WTC11 (cell line): Measurements from ENCODE around the gene PPDPF. TPM values are rescaled to one million over a fixed set of nuclear protein-coding genes. Genes with fewer than 3 reads are reported as not detected.

ENCODE experiments used
- ATAC-seq: fragments of 200-7000 bp; cut with Tn5 transposase; 2 replicates; pipeline ENCODE4 v1.10.0; 2021; ENCODE audit warnings: mild to moderate bottlenecking, moderate library complexity
- CTCF ChIA-PET: fragments of 300-600 bp; sonication (Branson Sonifier 250); formaldehyde crosslinking; loops from one replicate; lab custom pipeline; 2021; ENCODE audit warnings: antibody characterized with exemption; lab: Charles Lee
- POLR2A ChIA-PET: fragments of 350-600 bp; sonication (Branson Sonifier 250); formaldehyde crosslinking; loops from one replicate; lab custom pipeline; 2021; ENCODE audit warnings: antibody characterized with exemption; lab: Charles Lee
- DNase-seq: peaks from one replicate; pipeline ENCODE4 v3.0.0; 2021; ENCODE audit warnings: low spot score
- H3K27ac Mint-ChIP-seq: 2 replicates; pipeline ENCODE4 v1.8.0; 2021; ENCODE audit warnings: mixed read lengths
- H3K27me3 Mint-ChIP-seq: 2 replicates; pipeline ENCODE4 v1.8.0; 2021; ENCODE audit warnings: low read depth, mild to moderate bottlenecking, moderate library complexity, mixed read lengths
- H3K36me3 Mint-ChIP-seq: 2 replicates; pipeline ENCODE4 v1.8.0; 2021; ENCODE audit warnings: mixed read lengths
- H3K4me1 Mint-ChIP-seq: 2 replicates; pipeline ENCODE4 v1.8.0; 2022; ENCODE audit warnings: mixed read lengths
- H3K4me3 Mint-ChIP-seq: 2 replicates; pipeline ENCODE4 v1.8.0; 2021; ENCODE audit warnings: mild to moderate bottlenecking, moderate library complexity, mixed read lengths
- H3K9me3 Mint-ChIP-seq: 2 replicates; pipeline ENCODE4 v1.8.0; 2021; ENCODE audit warnings: mixed read lengths
- AFF4 ChIP-seq: sonication (generic); formaldehyde crosslinking; IDR thresholded peaks from 2 replicates; pipeline ENCODE4 v1.8.1; 2023; ENCODE audit warnings: mild to moderate bottlenecking, missing genetic modification reagents, borderline replicate concordance
- ATF3 ChIP-seq: sonication (generic); formaldehyde crosslinking; conservative IDR thresholded peaks from 2 replicates; pipeline ENCODE4 v1.8.1; 2022; ENCODE audit warnings: mild to moderate bottlenecking, missing genetic modification reagents
- ATF6 ChIP-seq: sonication (generic); formaldehyde crosslinking; IDR thresholded peaks from 2 replicates; pipeline ENCODE4 v1.8.1; 2023; ENCODE audit warnings: mild to moderate bottlenecking, missing genetic modification reagents
- E2F5 ChIP-seq: sonication (generic); formaldehyde crosslinking; IDR thresholded peaks from 2 replicates; pipeline ENCODE4 v1.8.1; 2022; ENCODE audit warnings: mild to moderate bottlenecking, moderate library complexity, missing genetic modification reagents
- FOXJ3 ChIP-seq: sonication (generic); formaldehyde crosslinking; IDR thresholded peaks from 2 replicates; pipeline ENCODE4 v1.9.0; 2021; ENCODE audit warnings: missing genetic modification reagents, mild to moderate bottlenecking, borderline replicate concordance
- GRHL2 ChIP-seq: fragments of 250-450 bp; sonication (Bioruptor Pico); IDR thresholded peaks from 2 replicates; pipeline ENCODE4 v1.8.0; 2022; ENCODE audit warnings: mild to moderate bottlenecking, moderate library complexity; ENCODE audit not compliant: insufficient replicate concordance, severe bottlenecking
- HMGA2 ChIP-seq: fragments of 250-450 bp; sonication (Bioruptor Pico); IDR thresholded peaks from 2 replicates; pipeline ENCODE4 v1.4.0; 2021; ENCODE audit warnings: mild to moderate bottlenecking, moderate library complexity
- IRF2 ChIP-seq: sonication (generic); formaldehyde crosslinking; IDR thresholded peaks from 2 replicates; pipeline ENCODE4 v1.8.0; 2022; ENCODE audit warnings: low read depth, missing genetic modification reagents, borderline replicate concordance
- OVOL2 ChIP-seq: fragments of 250-450 bp; sonication (Bioruptor Pico); IDR thresholded peaks from 2 replicates; pipeline ENCODE4 v1.9.0; 2021; ENCODE audit warnings: mild to moderate bottlenecking, borderline replicate concordance
- PRDM15 ChIP-seq: sonication (generic); formaldehyde crosslinking; IDR thresholded peaks from 2 replicates; pipeline ENCODE4 v1.8.0; 2022; ENCODE audit warnings: missing genetic modification reagents
- SMAD3 ChIP-seq: sonication (generic); formaldehyde crosslinking; IDR thresholded peaks from 2 replicates; pipeline ENCODE4 v1.8.0; 2022; ENCODE audit warnings: missing genetic modification reagents, mild to moderate bottlenecking, borderline replicate concordance
- SMAD4 ChIP-seq: sonication (generic); formaldehyde crosslinking; IDR thresholded peaks from 2 replicates; pipeline ENCODE4 v1.8.0; 2022; ENCODE audit warnings: mild to moderate bottlenecking, missing genetic modification reagents
- TCF7 ChIP-seq: sonication (generic); formaldehyde crosslinking; IDR thresholded peaks from 2 replicates; pipeline ENCODE4 v1.8.0; 2022; ENCODE audit warnings: mild to moderate bottlenecking, low read depth, missing genetic modification reagents, moderate library complexity
- TEAD4 ChIP-seq: sonication (generic); formaldehyde crosslinking; IDR thresholded peaks from 2 replicates; pipeline ENCODE4 v1.8.0; 2022; ENCODE audit warnings: mild to moderate bottlenecking, missing genetic modification reagents
- ZMAT4 ChIP-seq: fragments of 250-450 bp; sonication (Bioruptor Pico); IDR thresholded peaks from 2 replicates; pipeline ENCODE4 v1.9.0; 2021; ENCODE audit warnings: mild to moderate bottlenecking
- ZNF138 ChIP-seq: sonication (generic); formaldehyde crosslinking; conservative IDR thresholded peaks from 2 replicates; pipeline ENCODE4 v1.8.1; 2022; ENCODE audit warnings: mild to moderate bottlenecking, moderate library complexity, missing genetic modification reagents
- ZNF416 ChIP-seq: fragments of 250-450 bp; sonication (Bioruptor Pico); IDR thresholded peaks from 2 replicates; pipeline ENCODE4 v1.9.0; 2021; ENCODE audit warnings: mild to moderate bottlenecking, inconsistent platforms
- total RNA-seq: library from RNA; stranded (reverse); gene quantifications from 3 replicates; pipeline ENCODE4 v1.2.3, GENCODE V29; 2021

Gene PPDPF
- total RNA-seq, 1 experiment from 2014 or later = 170 TPM

GRCh38 chr20:63484236-63484635 is 36.3 kb upstream of the PPDPF start (continued):
- TF ChIP-seq ATF6 (CRISPR knock-in tag) = no peak
- no peak for TF ChIP-seq TEAD4 (CRISPR knock-in tag)
- TF ChIP-seq IRF2 (CRISPR knock-in tag) = no peak
- TF ChIP-seq HMGA2 (CRISPR knock-in tag) = no peak
- no peak for TF ChIP-seq ATF3
- TF ChIP-seq PRDM15 (CRISPR knock-in tag) = no peak

- H3K36me3 Mint-ChIP-seq = no peaks in the 10 kb centered on the region
- POLR2A ChIA-PET = no interaction called here
- TF ChIP-seq TCF7 = no peak
- TF ChIP-seq ZMAT4 (CRISPR knock-in tag) = no peak
- no peak for TF ChIP-seq PRDM15 (CRISPR knock-in tag)
- no peak for TF ChIP-seq E2F5 (CRISPR knock-in tag)
- no peak for TF ChIP-seq ZNF138 (CRISPR knock-in tag)
- TF ChIP-seq ZNF416 (CRISPR knock-in tag) = no peak
- TF ChIP-seq OVOL2 (CRISPR knock-in tag) = no peak
- TF ChIP-seq AFF4 (CRISPR knock-in tag) = no peak
- TF ChIP-seq SMAD4 (CRISPR knock-in tag) = no peak
- TF ChIP-seq SMAD3 (CRISPR knock-in tag) = no peak
- no peak for TF ChIP-seq FOXJ3
- TF ChIP-seq GRHL2 (CRISPR knock-in tag) = no peak
These were observed 35.7 kb upstream of the PPDPF start for GRCh38 chr20:63484651-63485403.

More at GRCh38 chr20:63484651-63485403, 35.7 kb upstream of the PPDPF start:
- peaks cover 13% of the 10 kb centered on the region for H3K4me1 Mint-ChIP-seq
- H3K27me3 Mint-ChIP-seq = peaks cover 17% of the 10 kb centered on the region
- no peak overlapping the region for H3K27ac Mint-ChIP-seq
- no peak overlapping the region for H3K4me3 Mint-ChIP-seq
- no peak for DNase-seq
- ATAC-seq = no peak
- H3K9me3 Mint-ChIP-seq = peaks cover 4% of the 10 kb centered on the region
- CTCF ChIA-PET = interaction anchor here (0.7 to 4.8 kb wide), 10 partner anchors 9 to 261 kb away, joined by 3 to 32 read pairs (median 4); partner anchors contain the start of gene PPDPF
